ENCODE data around the gene TAC3.

- TF ChIP-seq POLR2A (IDR thresholded peaks at IDR 0.05; ENCODE audit: extremely low read depth, insufficient read length): no peak
- no peak for TF ChIP-seq CTCF (IDR thresholded peaks at IDR 0.05; ENCODE audit: low read depth, low read length)
Observed at GRCh38 chr12:57006809-57007475, 9.4 kb downstream of the TAC3 start.

Data from NB4 (cell line).